ENCODE results near the gene HPCAL1. TPM values are rescaled to one million over a fixed set of nuclear protein-coding genes. Genes with fewer than 3 reads are reported as not detected.

Gene HPCAL1
- total RNA-seq, 1 donor from 2014 or later = 9.0 TPM

GRCh38 chr2:10400978-10401951 lies 98.6 kb downstream of the HPCAL1 start:
- H3K27me3 ChIP-seq (ENCODE audit: control insufficient read depth, insufficient read depth, low read length) = no peaks in the 10 kb centered on the region
- DNase-seq (ENCODE audit: low read depth) (no peak), FAIRE-seq (no peak)
- peaks cover 1% of the 10 kb centered on the region for H3K36me3 ChIP-seq (ENCODE audit: control insufficient read depth, insufficient read depth, low read length)
- no peak overlapping the region for H3K4me3 ChIP-seq (ENCODE audit: low read depth, low read length)
- no peak for TF ChIP-seq CTCF (IDR thresholded peaks at IDR 0.05; ENCODE audit: insufficient read depth, low read length, severe bottlenecking)

- FAIRE-seq = no peak
- Histone ChIP-seq H3K27me3 (ENCODE audit: control insufficient read depth, insufficient read depth, low read length) (no peaks in the 10 kb centered on the region), H3K36me3 (ENCODE audit: control insufficient read depth, insufficient read depth, low read length) (peaks cover 1% of the 10 kb centered on the region), H3K4me3 (ENCODE audit: low read depth, low read length) (no peak overlapping the region)
- DNase-seq (ENCODE audit: low read depth) = no peak
- TF ChIP-seq CTCF (IDR thresholded peaks at IDR 0.05; ENCODE audit: insufficient read depth, low read length, severe bottlenecking) = no peak
Observed at GRCh38 chr2:10402062-10402585, 99.4 kb downstream of the HPCAL1 start.

GRCh38 chr2:10402653-10403215 lies 100.0 kb downstream of the HPCAL1 start:
- H3K36me3 ChIP-seq (ENCODE audit: control insufficient read depth, insufficient read depth, low read length) = peaks cover 1% of the 10 kb centered on the region
- FAIRE-seq (no peak), DNase-seq (ENCODE audit: low read depth) (no peak)
- no peak overlapping the region for H3K4me3 ChIP-seq (ENCODE audit: low read depth, low read length)
- H3K27me3 ChIP-seq (ENCODE audit: control insufficient read depth, insufficient read depth, low read length) = no peaks in the 10 kb centered on the region
- no peak for TF ChIP-seq CTCF (IDR thresholded peaks at IDR 0.05; ENCODE audit: insufficient read depth, low read length, severe bottlenecking)

- H3K27me3 ChIP-seq (ENCODE audit: control insufficient read depth, insufficient read depth, low read length) = no peaks in the 10 kb centered on the region
- DNase-seq (ENCODE audit: low read depth) (no peak), FAIRE-seq (no peak)
- no peak for TF ChIP-seq CTCF (IDR thresholded peaks at IDR 0.05; ENCODE audit: insufficient read depth, low read length, severe bottlenecking)
- H3K4me3 ChIP-seq (ENCODE audit: low read depth, low read length) = no peak overlapping the region
- peaks cover 1% of the 10 kb centered on the region for H3K36me3 ChIP-seq (ENCODE audit: control insufficient read depth, insufficient read depth, low read length)
Observed at GRCh38 chr2:10404324-10405143, 101.8 kb downstream of the HPCAL1 start.

- peak; percentile 99 for DNase-seq (ENCODE audit: low read depth)
- Histone ChIP-seq H3K27me3 (ENCODE audit: control insufficient read depth, insufficient read depth, low read length) (no peaks in the 10 kb centered on the region), H3K36me3 (ENCODE audit: control insufficient read depth, insufficient read depth, low read length) (peaks cover 1% of the 10 kb centered on the region), H3K4me3 (ENCODE audit: low read depth, low read length) (no peak overlapping the region)
- TF ChIP-seq CTCF (IDR thresholded peaks at IDR 0.05; ENCODE audit: insufficient read depth, low read length, severe bottlenecking) = no peak
- no peak for FAIRE-seq
Observed at GRCh38 chr2:10405448-10405847, 102.7 kb downstream of the HPCAL1 start.

All from bronchial epithelial cell (primary cell).